ENCODE measurements around the gene TCF4. TPM values are rescaled to one million over a fixed set of nuclear protein-coding genes. Genes with fewer than 3 reads are reported as not detected.

TCF4 gene
- total RNA-seq, 1 donor from 2014 or later, result 143 TPM

DNA sequence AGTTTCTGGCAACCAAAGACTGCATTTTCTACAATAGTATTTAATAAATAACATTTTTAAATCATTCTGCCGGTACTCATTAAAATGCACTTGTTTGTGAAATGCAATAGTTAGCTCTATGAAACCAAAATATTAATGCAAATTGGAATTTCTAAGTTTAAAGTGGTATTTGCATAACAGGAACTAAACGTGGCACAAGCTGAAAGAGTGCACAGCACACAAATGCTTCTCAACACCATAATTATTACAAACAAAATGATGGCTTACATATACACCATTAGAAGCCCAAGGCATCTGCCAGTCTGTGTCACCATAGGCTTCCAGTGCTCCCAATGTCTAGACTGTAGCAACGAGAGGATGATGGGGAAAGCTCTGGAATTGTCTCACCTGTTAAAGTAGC, 280.5 kb downstream of the TCF4 start:
- intact Hi-C loops (cut with DNase I), result no loop called here
- Histone ChIP-seq H3K27me3 (no peaks in the 10 kb centered on the region), H3K36me3 (no peaks in the 10 kb centered on the region), H3K27ac (no peak overlapping the region), H3K4me1 (peaks cover 13% of the 10 kb centered on the region), H3K4me3 (no peak overlapping the region), H3K9me3 (no peaks in the 10 kb centered on the region)
- no peak for ATAC-seq
- DNase-seq, result no peak
- TF ChIP-seq, protein P1, sequence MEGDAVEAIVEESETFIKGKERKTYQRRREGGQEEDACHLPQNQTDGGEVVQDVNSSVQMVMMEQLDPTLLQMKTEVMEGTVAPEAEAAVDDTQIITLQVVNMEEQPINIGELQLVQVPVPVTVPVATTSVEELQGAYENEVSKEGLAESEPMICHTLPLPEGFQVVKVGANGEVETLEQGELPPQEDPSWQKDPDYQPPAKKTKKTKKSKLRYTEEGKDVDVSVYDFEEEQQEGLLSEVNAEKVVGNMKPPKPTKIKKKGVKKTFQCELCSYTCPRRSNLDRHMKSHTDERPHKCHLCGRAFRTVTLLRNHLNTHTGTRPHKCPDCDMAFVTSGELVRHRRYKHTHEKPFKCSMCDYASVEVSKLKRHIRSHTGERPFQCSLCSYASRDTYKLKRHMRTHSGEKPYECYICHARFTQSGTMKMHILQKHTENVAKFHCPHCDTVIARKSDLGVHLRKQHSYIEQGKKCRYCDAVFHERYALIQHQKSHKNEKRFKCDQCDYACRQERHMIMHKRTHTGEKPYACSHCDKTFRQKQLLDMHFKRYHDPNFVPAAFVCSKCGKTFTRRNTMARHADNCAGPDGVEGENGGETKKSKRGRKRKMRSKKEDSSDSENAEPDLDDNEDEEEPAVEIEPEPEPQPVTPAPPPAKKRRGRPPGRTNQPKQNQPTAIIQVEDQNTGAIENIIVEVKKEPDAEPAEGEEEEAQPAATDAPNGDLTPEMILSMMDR (IDR thresholded peaks at IDR 0.05), result no peak

- Histone ChIP-seq H3K4me3 (no peak overlapping the region), H3K27ac (no peak overlapping the region), H3K27me3 (no peaks in the 10 kb centered on the region), H3K9me3 (no peaks in the 10 kb centered on the region), H3K4me1 (peaks cover 12% of the 10 kb centered on the region), H3K36me3 (no peaks in the 10 kb centered on the region)
- ATAC-seq, result no peak
- TF ChIP-seq, protein P1 (IDR thresholded peaks at IDR 0.05), result no peak
- DNase-seq, result no peak
- intact Hi-C loops (cut with DNase I), result no loop called here
These were observed 281.5 kb downstream of the TCF4 start for GRCh38 chr18:55306359-55307024.

DNA sequence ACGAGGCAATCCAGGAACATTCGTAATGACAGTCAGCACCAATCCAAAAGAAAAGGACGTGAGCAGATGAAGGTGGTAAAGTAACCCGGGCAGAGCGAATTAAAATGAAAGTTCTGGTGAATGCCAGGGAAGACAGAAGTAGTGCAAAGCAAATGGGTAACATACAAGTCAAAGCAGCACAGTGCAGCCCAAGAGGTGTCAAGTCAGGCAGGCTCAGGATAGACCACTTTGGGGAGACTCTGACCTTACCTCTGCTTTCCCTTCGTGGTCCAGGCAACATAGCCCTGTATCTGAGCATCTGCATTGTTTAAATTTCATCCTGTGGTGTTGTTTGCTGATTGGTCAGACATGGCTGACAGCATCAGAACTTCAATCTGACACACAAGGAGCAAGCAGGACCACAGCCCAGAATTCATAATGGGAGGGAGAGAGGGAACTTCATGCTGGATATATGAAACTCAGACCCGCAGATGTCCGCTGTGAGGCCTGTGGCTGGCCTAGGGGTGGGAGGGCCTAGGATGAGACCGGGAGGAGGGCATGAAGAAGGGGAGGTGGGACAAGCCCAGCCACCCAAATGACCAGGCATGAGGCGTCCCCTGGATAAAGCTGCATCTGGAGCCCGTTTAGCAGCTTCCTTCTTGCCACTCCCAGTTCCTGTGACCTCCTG, 285.7 kb downstream of the TCF4 start:
- TF ChIP-seq, protein P1 (IDR thresholded peaks at IDR 0.05), result no peak
- peaks cover 12% of the 10 kb centered on the region for H3K4me1 ChIP-seq
- no peaks in the 10 kb centered on the region for H3K9me3 ChIP-seq
- DNase-seq, result no peak
- H3K27me3 ChIP-seq, result no peaks in the 10 kb centered on the region
- H3K27ac ChIP-seq, result no peak overlapping the region
- ATAC-seq, result peak; percentile 20
- H3K4me3 ChIP-seq, result no peak overlapping the region
- intact Hi-C loops (cut with DNase I), result no loop called here
- H3K36me3 ChIP-seq, result no peaks in the 10 kb centered on the region

GRCh38 chr18:55301824-55302166, 286.2 kb downstream of the TCF4 start:
- H3K9me3 ChIP-seq, result no peaks in the 10 kb centered on the region
- H3K36me3 ChIP-seq, result no peaks in the 10 kb centered on the region
- H3K27ac ChIP-seq, result no peak overlapping the region
- DNase-seq, result no peak
- intact Hi-C loops (cut with DNase I), result no loop called here
- TF ChIP-seq, protein P1 (IDR thresholded peaks at IDR 0.05), result no peak
- H3K4me1 ChIP-seq, result peaks cover 9% of the 10 kb centered on the region
- no peaks in the 10 kb centered on the region for H3K27me3 ChIP-seq
- no peak for ATAC-seq
- H3K4me3 ChIP-seq, result no peak overlapping the region

DNA sequence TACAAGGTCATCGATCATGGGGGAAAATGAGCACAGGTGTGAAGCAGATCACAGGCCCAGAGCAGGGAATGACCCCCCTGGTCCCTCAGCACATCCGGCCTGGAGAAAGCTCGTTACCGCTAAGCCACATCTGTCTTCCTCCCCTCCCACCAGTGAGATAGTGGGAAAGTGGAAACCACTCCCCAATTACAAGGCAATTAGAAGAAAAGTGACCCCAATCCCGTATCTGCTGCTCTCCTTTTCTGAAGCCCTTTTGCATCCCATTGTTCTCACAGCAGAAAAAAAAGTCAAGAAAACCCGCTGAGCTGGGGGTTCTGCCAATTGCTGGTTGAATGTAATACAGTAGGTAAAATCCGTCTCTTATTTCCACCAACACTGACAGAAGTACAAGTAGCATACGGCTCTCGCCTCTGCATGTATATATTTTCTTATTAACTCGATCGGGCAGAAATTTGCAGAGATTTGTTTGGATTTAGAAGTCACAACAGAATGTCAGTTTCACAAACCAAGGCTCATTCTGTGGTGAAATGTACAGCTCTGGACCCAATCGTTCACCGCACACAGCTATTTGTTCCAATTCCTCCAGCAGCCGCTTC, 287.0 kb downstream of the TCF4 start:
- TF ChIP-seq, protein P1 (IDR thresholded peaks at IDR 0.05), result no peak
- intact Hi-C loops (cut with DNase I), result no loop called here
- ATAC-seq (no peak), DNase-seq (no peak)
- H3K27me3 ChIP-seq, result no peaks in the 10 kb centered on the region
- H3K4me1 ChIP-seq, result peaks cover 6% of the 10 kb centered on the region
- H3K27ac ChIP-seq, result no peak overlapping the region
- H3K4me3 ChIP-seq, result no peak overlapping the region
- H3K36me3 ChIP-seq, result no peaks in the 10 kb centered on the region
- H3K9me3 ChIP-seq, result no peaks in the 10 kb centered on the region
